HCT116 (cell line): ENCODE results near the gene TEX11.

ENCODE experiments used
- ELF1 ChIP-seq: IDR thresholded peaks from 2 replicates; pipeline ENCODE4 v1.6.1; 2012; ENCODE audit warnings: low read depth, borderline replicate concordance
- EZH2 ChIP-seq: fragments of 200-600 bp; sonication (generic); IDR thresholded peaks from 2 replicates; pipeline ENCODE4 v1.6.1; 2017; ENCODE audit warnings: antibody characterized with exemption, mixed run types
- EZH2phosphoT487 ChIP-seq: fragments of 200-600 bp; IDR thresholded peaks from 2 replicates; pipeline ENCODE4 v1.6.1; 2018; ENCODE audit warnings: antibody characterized with exemption, borderline replicate concordance
- JUND ChIP-seq: IDR thresholded peaks from 2 replicates; pipeline ENCODE4 v1.6.1; 2012
- POLR2A ChIP-seq: IDR thresholded peaks from 2 replicates; pipeline ENCODE4 v1.7.0; 2011; ENCODE audit warnings: borderline replicate concordance; ENCODE audit not compliant: insufficient read depth, insufficient read length; ENCODE audit errors: extremely low read depth
- RAD21 ChIP-seq: IDR thresholded peaks from 2 replicates; pipeline ENCODE4 v1.6.1; 2012; ENCODE audit warnings: low read depth, mild to moderate bottlenecking
- SIN3A ChIP-seq: IDR thresholded peaks from 2 replicates; pipeline ENCODE4 v1.6.1; 2012; ENCODE audit warnings: low read depth
- TCF7L2 ChIP-seq: IDR thresholded peaks from 2 replicates; pipeline ENCODE4 v1.7.0; 2011; ENCODE audit warnings: borderline replicate concordance, inconsistent platforms; ENCODE audit not compliant: insufficient read depth, insufficient read length; ENCODE audit errors: extremely low read depth
- ZFX ChIP-seq: fragments of 450-650 bp; IDR thresholded peaks from 2 replicates; pipeline ENCODE4 v1.6.1; 2017
- TF ChIP-seq, protein P1 (sequence below), 3 experiments: fragments of 200-600 bp in 1 of 3; sonication (generic) in 1 of 3; IDR thresholded peaks in 2 of 3; conservative IDR thresholded peaks in 1 of 3; 2 replicates each; pipeline ENCODE4 v1.5.1; 2012 to 2017; ENCODE audit warnings: low read depth in 2 of 3, low read length in 2 of 3, antibody characterized with exemption in 1 of 3, borderline replicate concordance in 1 of 3, control low read depth in 1 of 3, mild to moderate bottlenecking in 1 of 3, mixed read lengths in 1 of 3, mixed run types in 1 of 3, moderate library complexity in 1 of 3; ENCODE audit not compliant: insufficient read depth in 1 of 3
- TF ChIP-seq, protein P2 (sequence below): IDR thresholded peaks from 2 replicates; pipeline ENCODE4 v1.6.1; 2012
- TF ChIP-seq, protein P3 (sequence below): IDR thresholded peaks from 2 replicates; pipeline ENCODE4 v1.6.1; 2012; ENCODE audit warnings: low read depth

DNA sequence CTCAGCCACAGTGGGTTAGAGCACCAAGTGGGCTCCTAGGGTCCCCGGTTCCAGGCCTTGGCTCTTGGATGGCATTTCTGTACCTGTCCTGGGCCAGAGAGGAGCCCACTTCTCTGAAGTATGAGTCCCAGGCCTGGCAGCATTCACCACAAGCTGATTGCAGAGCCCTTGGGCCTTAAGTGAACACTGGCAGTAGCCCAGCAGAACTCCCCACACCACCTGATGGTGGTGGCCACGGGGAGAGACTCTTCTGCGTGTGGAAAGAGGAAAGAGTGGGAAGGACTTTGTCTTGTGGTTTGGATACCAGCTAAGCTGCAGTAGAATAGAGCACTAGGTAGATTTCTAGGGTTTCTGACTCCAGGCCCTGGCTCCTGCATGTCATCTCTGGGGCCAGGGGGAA, 359.1 kb downstream of the TEX11 start:
- TF ChIP-seq, protein P1, sequence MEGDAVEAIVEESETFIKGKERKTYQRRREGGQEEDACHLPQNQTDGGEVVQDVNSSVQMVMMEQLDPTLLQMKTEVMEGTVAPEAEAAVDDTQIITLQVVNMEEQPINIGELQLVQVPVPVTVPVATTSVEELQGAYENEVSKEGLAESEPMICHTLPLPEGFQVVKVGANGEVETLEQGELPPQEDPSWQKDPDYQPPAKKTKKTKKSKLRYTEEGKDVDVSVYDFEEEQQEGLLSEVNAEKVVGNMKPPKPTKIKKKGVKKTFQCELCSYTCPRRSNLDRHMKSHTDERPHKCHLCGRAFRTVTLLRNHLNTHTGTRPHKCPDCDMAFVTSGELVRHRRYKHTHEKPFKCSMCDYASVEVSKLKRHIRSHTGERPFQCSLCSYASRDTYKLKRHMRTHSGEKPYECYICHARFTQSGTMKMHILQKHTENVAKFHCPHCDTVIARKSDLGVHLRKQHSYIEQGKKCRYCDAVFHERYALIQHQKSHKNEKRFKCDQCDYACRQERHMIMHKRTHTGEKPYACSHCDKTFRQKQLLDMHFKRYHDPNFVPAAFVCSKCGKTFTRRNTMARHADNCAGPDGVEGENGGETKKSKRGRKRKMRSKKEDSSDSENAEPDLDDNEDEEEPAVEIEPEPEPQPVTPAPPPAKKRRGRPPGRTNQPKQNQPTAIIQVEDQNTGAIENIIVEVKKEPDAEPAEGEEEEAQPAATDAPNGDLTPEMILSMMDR (IDR thresholded peaks at IDR 0.05 in 2 of 3, conservative IDR thresholded peaks at IDR 0.05 in 1 of 3; ENCODE audit: borderline replicate concordance in 1 of 3, insufficient read depth in 1 of 3, low read depth in 2 of 3, low read length in 2 of 3), result no peak
- TF ChIP-seq, protein P2, sequence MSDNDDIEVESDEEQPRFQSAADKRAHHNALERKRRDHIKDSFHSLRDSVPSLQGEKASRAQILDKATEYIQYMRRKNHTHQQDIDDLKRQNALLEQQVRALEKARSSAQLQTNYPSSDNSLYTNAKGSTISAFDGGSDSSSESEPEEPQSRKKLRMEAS, result no peak
- no peak for TF ChIP-seq RAD21
- TF ChIP-seq ZFX, result no peak
- TF ChIP-seq POLR2A, result no peak
- no peak for TF ChIP-seq JUND
- TF ChIP-seq SIN3A, result no peak
- TF ChIP-seq ELF1, result no peak
- no peak for TF ChIP-seq TCF7L2
- TF ChIP-seq, protein P3, sequence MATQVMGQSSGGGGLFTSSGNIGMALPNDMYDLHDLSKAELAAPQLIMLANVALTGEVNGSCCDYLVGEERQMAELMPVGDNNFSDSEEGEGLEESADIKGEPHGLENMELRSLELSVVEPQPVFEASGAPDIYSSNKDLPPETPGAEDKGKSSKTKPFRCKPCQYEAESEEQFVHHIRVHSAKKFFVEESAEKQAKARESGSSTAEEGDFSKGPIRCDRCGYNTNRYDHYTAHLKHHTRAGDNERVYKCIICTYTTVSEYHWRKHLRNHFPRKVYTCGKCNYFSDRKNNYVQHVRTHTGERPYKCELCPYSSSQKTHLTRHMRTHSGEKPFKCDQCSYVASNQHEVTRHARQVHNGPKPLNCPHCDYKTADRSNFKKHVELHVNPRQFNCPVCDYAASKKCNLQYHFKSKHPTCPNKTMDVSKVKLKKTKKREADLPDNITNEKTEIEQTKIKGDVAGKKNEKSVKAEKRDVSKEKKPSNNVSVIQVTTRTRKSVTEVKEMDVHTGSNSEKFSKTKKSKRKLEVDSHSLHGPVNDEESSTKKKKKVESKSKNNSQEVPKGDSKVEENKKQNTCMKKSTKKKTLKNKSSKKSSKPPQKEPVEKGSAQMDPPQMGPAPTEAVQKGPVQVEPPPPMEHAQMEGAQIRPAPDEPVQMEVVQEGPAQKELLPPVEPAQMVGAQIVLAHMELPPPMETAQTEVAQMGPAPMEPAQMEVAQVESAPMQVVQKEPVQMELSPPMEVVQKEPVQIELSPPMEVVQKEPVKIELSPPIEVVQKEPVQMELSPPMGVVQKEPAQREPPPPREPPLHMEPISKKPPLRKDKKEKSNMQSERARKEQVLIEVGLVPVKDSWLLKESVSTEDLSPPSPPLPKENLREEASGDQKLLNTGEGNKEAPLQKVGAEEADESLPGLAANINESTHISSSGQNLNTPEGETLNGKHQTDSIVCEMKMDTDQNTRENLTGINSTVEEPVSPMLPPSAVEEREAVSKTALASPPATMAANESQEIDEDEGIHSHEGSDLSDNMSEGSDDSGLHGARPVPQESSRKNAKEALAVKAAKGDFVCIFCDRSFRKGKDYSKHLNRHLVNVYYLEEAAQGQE, result no peak
- no peak for TF ChIP-seq EZH2phosphoT487
- TF ChIP-seq EZH2, result no peak
